ENCODE measurements around the gene PDZRN3.

Gene PDZRN3

GRCh38 chr3:73557986-73558726, 66.6 kb downstream of the PDZRN3 start:
- in situ Hi-C loops (cut with HindIII; ENCODE audit: low pct_unique_long_range_greater_than_20kb, low sequenced_read_pairs), result no loop called here
- no peak for TF ChIP-seq JUND (IDR thresholded peaks at IDR 0.05; ENCODE audit: low read depth)
- no peak for DNase-seq (ENCODE audit: low read depth in 1 of 2, low spot score in 1 of 2)

DNA sequence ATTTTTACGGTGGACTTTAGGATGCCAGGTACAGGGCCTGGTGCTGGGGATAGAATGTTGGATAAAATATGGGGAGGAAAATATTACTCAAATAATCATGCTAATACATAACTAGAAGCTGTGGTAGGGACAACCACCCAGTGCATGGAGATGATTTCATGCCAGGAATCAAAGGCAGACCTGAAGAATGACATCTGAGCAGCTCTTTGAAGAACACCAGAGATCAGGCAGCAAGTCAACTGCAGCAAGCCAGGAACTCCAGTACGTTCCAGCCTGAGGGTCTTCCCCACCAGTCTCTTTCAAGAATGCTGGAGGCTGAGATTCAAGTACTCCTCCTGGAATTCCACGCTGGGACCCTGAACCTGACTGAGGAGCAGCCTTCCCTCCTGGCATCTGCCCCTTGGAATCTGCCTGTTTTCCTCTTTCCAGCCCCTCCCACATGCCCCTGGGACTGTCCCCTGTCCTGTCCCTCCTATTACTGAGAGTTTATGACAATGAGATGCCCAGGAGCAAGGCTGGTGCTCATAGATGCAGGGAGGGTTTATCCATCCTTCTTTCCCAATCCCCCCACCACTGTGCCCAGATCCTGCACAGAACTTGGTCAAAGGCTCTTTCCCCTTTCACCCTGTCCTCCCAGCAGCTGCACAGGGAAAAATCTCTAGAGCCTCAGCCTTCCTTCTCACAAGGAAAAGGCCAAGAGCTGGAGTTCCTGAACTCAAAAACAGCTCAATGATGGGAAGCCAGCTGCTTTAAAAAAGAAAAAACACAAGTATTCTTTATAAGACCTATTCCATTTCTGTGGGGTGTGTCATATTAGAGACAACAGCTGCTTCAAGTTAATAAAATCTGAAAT, 68.0 kb downstream of the PDZRN3 start:
- no peak for DNase-seq (ENCODE audit: low read depth in 1 of 2, low spot score in 1 of 2)

DNA sequence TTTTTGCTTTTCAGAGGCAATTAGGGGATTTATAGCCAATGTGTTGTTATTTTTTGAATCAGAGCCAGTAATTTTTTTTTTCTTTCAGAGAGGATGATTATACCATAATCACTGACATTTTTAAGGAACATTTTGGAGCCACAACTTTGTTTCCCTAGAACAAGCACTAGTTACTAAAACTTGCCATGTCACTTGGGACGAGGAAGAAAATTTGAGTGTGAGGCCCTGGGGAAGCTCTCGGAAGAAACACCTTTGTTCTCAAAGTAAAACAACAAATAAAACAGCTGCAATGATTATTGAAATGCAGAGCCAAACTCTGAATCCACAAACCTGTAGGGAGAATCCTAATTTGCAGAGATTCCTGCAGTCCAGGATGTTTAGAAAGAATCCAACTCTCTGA, 69.7 kb downstream of the PDZRN3 start:
- DNase-seq (ENCODE audit: low read depth in 1 of 2, low spot score in 1 of 2), result no peak
- in situ Hi-C loops (cut with HindIII; ENCODE audit: low pct_unique_long_range_greater_than_20kb, low sequenced_read_pairs), result no loop called here
- TF ChIP-seq JUND (IDR thresholded peaks at IDR 0.05; ENCODE audit: low read depth), result no peak

More for the DNA sequence above, 68.0 kb downstream of the PDZRN3 start:
- no peak for TF ChIP-seq JUND (IDR thresholded peaks at IDR 0.05; ENCODE audit: low read depth)
- in situ Hi-C loops (cut with HindIII; ENCODE audit: low pct_unique_long_range_greater_than_20kb, low sequenced_read_pairs), result no loop called here

GRCh38 chr3:73552700-73553099, 72.0 kb downstream of the PDZRN3 start:
- no peak for TF ChIP-seq JUND (IDR thresholded peaks at IDR 0.05; ENCODE audit: low read depth)
- in situ Hi-C loops (cut with HindIII; ENCODE audit: low pct_unique_long_range_greater_than_20kb, low sequenced_read_pairs), result no loop called here
- peak in 1 of 2 experiments; percentile 6 for DNase-seq (ENCODE audit: low read depth in 1 of 2, low spot score in 1 of 2)

- no peak for TF ChIP-seq JUND (IDR thresholded peaks at IDR 0.05; ENCODE audit: low read depth)
- no peak for DNase-seq (ENCODE audit: low read depth in 1 of 2, low spot score in 1 of 2)
- in situ Hi-C loops (cut with HindIII; ENCODE audit: low pct_unique_long_range_greater_than_20kb, low sequenced_read_pairs), result no loop called here
These were observed 74.7 kb downstream of the PDZRN3 start for GRCh38 chr3:73550032-73550431.

GRCh38 chr3:73549051-73549600, 75.6 kb downstream of the PDZRN3 start:
- TF ChIP-seq JUND (IDR thresholded peaks at IDR 0.05; ENCODE audit: low read depth), result no peak
- DNase-seq (ENCODE audit: low read depth in 1 of 2, low spot score in 1 of 2), result no peak
- in situ Hi-C loops (cut with HindIII; ENCODE audit: low pct_unique_long_range_greater_than_20kb, low sequenced_read_pairs), result no loop called here

DNA sequence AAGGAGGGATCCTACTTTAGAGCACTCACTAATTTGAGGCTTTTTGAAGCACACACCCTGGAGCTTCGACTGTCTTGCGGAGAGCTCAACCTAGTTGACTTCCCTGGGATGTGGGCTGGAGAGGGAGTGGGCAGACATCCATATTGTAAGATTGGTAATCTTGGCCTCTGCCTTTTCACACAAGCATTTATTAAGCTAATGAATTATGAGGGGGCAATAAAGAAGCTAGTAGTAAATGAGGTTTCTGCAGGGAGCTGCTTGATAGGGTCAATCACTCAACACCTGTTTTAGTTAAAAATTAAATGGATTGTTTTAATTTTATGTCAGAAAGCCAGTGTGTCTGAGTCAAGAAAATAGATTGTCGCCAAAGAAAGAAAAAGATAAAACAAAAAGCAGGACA, 76.3 kb downstream of the PDZRN3 start:
- in situ Hi-C loops (cut with HindIII; ENCODE audit: low pct_unique_long_range_greater_than_20kb, low sequenced_read_pairs), result no loop called here
- DNase-seq (ENCODE audit: low read depth in 1 of 2, low spot score in 1 of 2), result no peak
- TF ChIP-seq JUND (IDR thresholded peaks at IDR 0.05; ENCODE audit: low read depth), result no peak

GRCh38 chr3:73547427-73548248, 77.1 kb downstream of the PDZRN3 start:
- TF ChIP-seq JUND (IDR thresholded peaks at IDR 0.05; ENCODE audit: low read depth), result no peak
- in situ Hi-C loops (cut with HindIII; ENCODE audit: low pct_unique_long_range_greater_than_20kb, low sequenced_read_pairs), result no loop called here
- DNase-seq (ENCODE audit: low read depth in 1 of 2, low spot score in 1 of 2), result peak; percentile 33 to 58

- DNase-seq (ENCODE audit: low read depth in 1 of 2, low spot score in 1 of 2), result no peak
- no peak for TF ChIP-seq JUND (IDR thresholded peaks at IDR 0.05; ENCODE audit: low read depth)
- in situ Hi-C loops (cut with HindIII; ENCODE audit: low pct_unique_long_range_greater_than_20kb, low sequenced_read_pairs), result no loop called here
These were observed 77.8 kb downstream of the PDZRN3 start for GRCh38 chr3:73546961-73547360.

DNA sequence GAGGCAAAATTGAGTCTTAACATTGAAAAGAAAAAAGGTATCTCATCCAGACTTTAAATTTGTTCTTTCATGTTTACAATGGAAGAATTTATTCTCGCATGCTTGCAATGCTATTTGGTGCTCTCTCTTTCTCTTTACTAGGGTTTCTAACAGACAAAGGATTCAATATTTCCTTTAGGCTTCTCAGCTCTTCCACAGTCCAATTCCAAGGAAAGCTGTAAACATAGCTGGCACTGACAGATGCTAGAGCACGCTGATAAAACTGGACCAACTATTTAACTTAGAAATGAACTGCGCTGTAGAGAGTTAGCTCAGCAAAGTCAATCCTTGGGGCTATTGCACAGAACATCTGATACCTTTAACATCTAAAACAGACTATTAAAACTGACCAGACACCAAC, 81.3 kb downstream of the PDZRN3 start:
- peak in 1 of 2 experiments; percentile 9 for DNase-seq (ENCODE audit: low read depth in 1 of 2, low spot score in 1 of 2)
- no peak for TF ChIP-seq JUND (IDR thresholded peaks at IDR 0.05; ENCODE audit: low read depth)
- in situ Hi-C loops (cut with HindIII; ENCODE audit: low pct_unique_long_range_greater_than_20kb, low sequenced_read_pairs), result no loop called here

- peak in 1 of 2 experiments; percentile 78 for DNase-seq (ENCODE audit: low read depth in 1 of 2, low spot score in 1 of 2)
- no peak for TF ChIP-seq JUND (IDR thresholded peaks at IDR 0.05; ENCODE audit: low read depth)
- in situ Hi-C loops (cut with HindIII; ENCODE audit: low pct_unique_long_range_greater_than_20kb, low sequenced_read_pairs), result no loop called here
These were observed 82.6 kb downstream of the PDZRN3 start for GRCh38 chr3:73542136-73542535.
